Stimulated activated CD4-positive, alpha-beta T cell treated with anti-CD3 and anti-CD28 coated beads, Interleukin-1b, Interleukin-23, amount 100 ng/mL, for 24 hours (primary cell): ENCODE results near the gene ESYT1.
A peak's percentile ranks its signal among the peaks of the same experiment; 100 is the strongest.

ENCODE experiments used
- DNase-seq, 4 experiments: peaks; one replicate each; pipeline ENCODE4 v3.0.0-alpha.2; 2020; ENCODE audit warnings: low read depth in 4 of 4, low spot score in 1 of 4

The ESYT1 gene

GRCh38 chr12:56126732-56127239, 1.3 kb upstream of the ESYT1 start:
- DNase-seq = no peak

GRCh38 chr12:56127485-56127887, 581 bp upstream of the ESYT1 start:
- DNase-seq = no peak

GRCh38 chr12:56128670-56129205, 671 bp downstream of the ESYT1 start:
- DNase-seq = no peak

GRCh38 chr12:56129206-56129941, 1.3 kb downstream of the ESYT1 start:
- peak in 2 of 4 experiments; percentile 5 to 56 for DNase-seq

- no peak for DNase-seq
Observed at GRCh38 chr12:56129942-56130495, 2.0 kb downstream of the ESYT1 start.

GRCh38 chr12:56130876-56131275, 2.8 kb downstream of the ESYT1 start:
- no peak for DNase-seq

GRCh38 chr12:56134897-56135296, 6.8 kb downstream of the ESYT1 start:
- DNase-seq = no peak

GRCh38 chr12:56137853-56138571, 9.9 kb downstream of the ESYT1 start:
- DNase-seq = no peak

- DNase-seq = no peak
Observed at GRCh38 chr12:56141946-56142784, 14.1 kb downstream of the ESYT1 start.

GRCh38 chr12:56143217-56143616, 15.2 kb downstream of the ESYT1 start:
- DNase-seq = no peak

GRCh38 chr12:56143870-56144269, 15.8 kb downstream of the ESYT1 start:
- DNase-seq = no peak

GRCh38 chr12:56145217-56145616, 17.1 kb downstream of the ESYT1 start:
- DNase-seq = no peak

GRCh38 chr12:56146492-56147460, 18.7 kb downstream of the ESYT1 start:
- no peak for DNase-seq

- no peak for DNase-seq
Observed at GRCh38 chr12:56150563-56150962, 22.5 kb downstream of the ESYT1 start.

GRCh38 chr12:56151672-56152131, 23.6 kb downstream of the ESYT1 start:
- DNase-seq = peak; percentile 36 to 56 (median 44)

- peak; percentile 79 to 93 (median 88) for DNase-seq
Observed at GRCh38 chr12:56152132-56152755, 24.2 kb downstream of the ESYT1 start, which contains the start of gene MYL6B. TSS of gene MYL6B (plus strand) at chr12:56152587. CDS start at chr12:56153919, 1,332 bp downstream.

GRCh38 chr12:56152756-56153677, 24.9 kb downstream of the ESYT1 start:
- DNase-seq = no peak

- DNase-seq = no peak
Observed at GRCh38 chr12:56153678-56154065, 25.6 kb downstream of the ESYT1 start.
